Skeletal muscle tissue (tissue), 4 donors: ENCODE data around the gene PADI2. TPM values are rescaled to one million over a fixed set of nuclear protein-coding genes. Genes with fewer than 3 reads are reported as not detected.
"Not testable (repeated sequence)": the region's sequence is repeated elsewhere in the genome, so short reads cannot be mapped to it uniquely, and the experiment has no call there.

Experiments
- H3K27ac ChIP-seq: one replicate; pipeline ENCODE4 v1.7.0; 2013; ENCODE audit warnings: mild to moderate bottlenecking, low read depth, low read length, inconsistent platforms
- H3K27me3 ChIP-seq, 3 donors: one replicate each; pipeline ENCODE4 v1.7.0; 2013; ENCODE audit warnings: low read length in 3 of 3; ENCODE audit not compliant: control insufficient read depth in 3 of 3, insufficient read depth in 3 of 3
- H3K36me3 ChIP-seq, 3 donors: one replicate each; pipeline ENCODE4 v1.7.0; 2013; ENCODE audit warnings: low read length in 3 of 3; ENCODE audit not compliant: control insufficient read depth in 3 of 3, insufficient read depth in 3 of 3
- H3K4me1 ChIP-seq, 3 donors: one replicate each; pipeline ENCODE4 v1.7.0; 2013; ENCODE audit warnings: low read length in 3 of 3, mild to moderate bottlenecking in 3 of 3; ENCODE audit not compliant: control insufficient read depth in 3 of 3, insufficient read depth in 3 of 3
- H3K4me3 ChIP-seq, 3 donors: one replicate each; pipeline ENCODE4 v1.7.0; 2013; ENCODE audit warnings: low read length in 3 of 3
- H3K9ac ChIP-seq, 3 donors: one replicate each; pipeline ENCODE4 v1.7.0; 2013; ENCODE audit warnings: low read length in 3 of 3, mild to moderate bottlenecking in 3 of 3, moderate library complexity in 2 of 3, low read depth in 1 of 3
- H3K9me3 ChIP-seq, 3 donors: one replicate each; pipeline ENCODE4 v1.7.0; 2013; ENCODE audit warnings: low read length in 3 of 3; ENCODE audit not compliant: control insufficient read depth in 3 of 3
- total RNA-seq: library from RNA; depleted of rRNA; stranded (reverse); fragments of >200 nt; gene quantifications from one replicate; pipeline ENCODE4 v1.2.3, GENCODE V29; 2014
- donor health status: Osteomylitis.

Gene PADI2
- total RNA-seq, 1 donor from 2014 or later = 33.9 TPM

DNA sequence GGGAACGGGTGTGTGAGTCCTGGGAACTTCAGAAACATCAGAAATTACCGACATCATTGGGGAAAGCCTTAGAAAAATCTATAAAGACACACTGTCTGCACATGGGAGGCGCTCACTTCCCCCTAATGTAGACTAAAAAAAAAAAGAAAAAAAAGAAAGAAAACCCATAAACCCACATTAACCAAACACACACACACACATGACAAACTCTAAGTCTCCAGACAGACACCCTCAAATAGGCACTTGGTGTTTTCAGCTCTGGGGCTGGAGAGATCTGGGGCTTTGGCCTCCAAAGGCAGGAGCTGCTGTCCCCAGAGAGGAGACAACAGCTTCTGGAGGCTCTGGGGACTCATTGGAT lies 52.2 kb downstream of the PADI2 start:
- H3K27ac ChIP-seq = no peak overlapping the region
- H3K36me3 ChIP-seq = peaks cover 27 to 33% (median 31%) of the 10 kb centered on the region in 3 donors

DNA sequence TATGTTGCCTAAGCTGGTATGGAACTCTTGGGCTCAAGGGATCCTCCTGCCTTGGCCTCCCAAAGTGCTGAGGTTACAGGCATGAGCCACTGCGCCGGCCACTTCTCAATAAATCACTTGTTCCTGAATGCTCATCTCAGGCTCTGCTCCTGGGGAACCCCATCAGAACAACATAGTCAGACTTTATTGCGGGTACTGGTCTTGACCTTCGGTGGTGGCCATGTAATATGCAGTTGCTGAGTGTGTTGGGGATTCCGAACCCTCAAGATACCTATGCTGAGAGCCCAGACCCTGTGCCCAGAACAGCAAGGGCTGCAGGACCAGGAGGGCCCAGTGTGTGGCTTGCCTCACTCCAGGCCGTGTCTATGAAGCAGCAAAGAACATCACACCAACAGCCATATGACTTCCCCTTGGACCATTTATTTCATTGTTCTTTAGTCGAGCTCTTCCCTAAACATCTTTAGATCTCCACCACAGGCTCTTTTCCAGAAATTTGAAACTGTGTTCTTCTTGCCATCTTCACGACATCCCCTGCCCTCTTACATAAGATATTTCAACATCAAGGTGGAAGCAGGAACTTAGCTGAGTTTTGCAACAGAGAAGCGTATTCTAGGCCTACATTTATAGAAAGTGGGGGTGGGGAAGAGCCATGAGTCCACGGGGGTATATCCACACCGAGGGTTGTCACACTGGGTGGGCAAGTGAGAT lies 52.7 kb downstream of the PADI2 start:
- Histone ChIP-seq H3K4me3 (no peak overlapping the region), H3K27me3 (no peaks in the 10 kb centered on the region), H3K27ac (peak overlapping the region; percentile 4), H3K4me1 (peaks cover 23 to 26% (median 25%) of the 10 kb centered on the region in 3 donors), H3K9me3 (peaks cover 0 to 4% (median 0%) of the 10 kb centered on the region in 3 donors), H3K9ac (no peak overlapping the region), H3K36me3 (peaks cover 21 to 28% (median 27%) of the 10 kb centered on the region in 3 donors)

More for the DNA sequence above, 52.2 kb downstream of the PADI2 start:
- no peaks in the 10 kb centered on the region for H3K27me3 ChIP-seq
- H3K9me3 ChIP-seq = peaks cover 0 to 4% (median 0%) of the 10 kb centered on the region in 3 donors
- peaks cover 19 to 22% (median 20%) of the 10 kb centered on the region in 3 donors for H3K4me1 ChIP-seq
- H3K9ac ChIP-seq = no peak overlapping the region
- no peak overlapping the region for H3K4me3 ChIP-seq

DNA sequence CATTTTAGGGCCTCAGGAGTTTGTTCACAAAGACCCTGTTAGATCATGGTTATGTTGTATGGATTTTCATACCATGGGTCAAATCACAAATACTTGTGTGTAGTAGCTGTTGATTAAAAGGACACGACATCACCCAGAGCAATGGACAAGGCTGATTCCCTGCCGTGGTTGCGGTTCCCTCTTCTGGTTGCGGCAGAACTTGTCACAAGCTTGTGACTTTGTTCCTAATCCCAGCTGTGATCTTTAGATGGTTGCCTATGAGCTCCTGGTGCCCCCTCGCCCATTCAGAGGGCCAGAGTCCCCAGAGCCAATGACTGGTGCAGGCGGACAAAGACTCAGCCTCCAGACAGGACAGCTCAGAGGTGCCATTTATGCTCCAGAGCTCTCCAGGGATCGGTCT lies 53.6 kb downstream of the PADI2 start:
- Histone ChIP-seq H3K4me3 (no peak overlapping the region), H3K4me1 (peaks cover 23 to 30% (median 29%) of the 10 kb centered on the region in 3 donors), H3K27ac (no peak overlapping the region), H3K27me3 (no peaks in the 10 kb centered on the region), H3K9me3 (peaks cover 0 to 4% (median 0%) of the 10 kb centered on the region in 3 donors), H3K36me3 (peaks cover 15 to 22% (median 21%) of the 10 kb centered on the region in 3 donors), H3K9ac (no peak overlapping the region)

DNA sequence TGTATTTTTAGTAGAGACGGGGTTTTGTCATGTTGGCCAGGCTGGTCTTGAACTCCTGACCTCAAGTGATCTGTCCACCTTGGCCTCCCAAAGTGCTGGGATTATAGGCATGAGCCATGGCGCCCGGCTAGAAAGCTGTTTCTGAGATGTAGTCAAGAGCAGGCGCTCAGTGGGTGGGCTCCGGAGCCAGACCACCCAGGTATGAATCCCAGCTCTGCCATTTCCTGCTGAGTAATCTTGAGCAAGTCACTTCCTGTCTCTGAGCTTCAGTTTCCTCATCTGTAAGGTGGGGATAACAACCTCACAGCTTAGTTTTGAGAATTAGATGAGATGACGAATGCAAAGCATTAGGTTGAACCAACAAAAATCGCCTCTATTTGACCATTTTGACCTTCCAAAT lies 56.5 kb downstream of the PADI2 start:
- H3K27ac ChIP-seq = peak overlapping the region; percentile 94
- H3K4me3 ChIP-seq, H3K9me3 ChIP-seq, H3K36me3 ChIP-seq, H3K27me3 ChIP-seq, H3K9ac ChIP-seq: not testable (repeated sequence)
- peaks cover 28 to 42% (median 41%) of the 10 kb centered on the region in 3 donors for H3K4me1 ChIP-seq

DNA sequence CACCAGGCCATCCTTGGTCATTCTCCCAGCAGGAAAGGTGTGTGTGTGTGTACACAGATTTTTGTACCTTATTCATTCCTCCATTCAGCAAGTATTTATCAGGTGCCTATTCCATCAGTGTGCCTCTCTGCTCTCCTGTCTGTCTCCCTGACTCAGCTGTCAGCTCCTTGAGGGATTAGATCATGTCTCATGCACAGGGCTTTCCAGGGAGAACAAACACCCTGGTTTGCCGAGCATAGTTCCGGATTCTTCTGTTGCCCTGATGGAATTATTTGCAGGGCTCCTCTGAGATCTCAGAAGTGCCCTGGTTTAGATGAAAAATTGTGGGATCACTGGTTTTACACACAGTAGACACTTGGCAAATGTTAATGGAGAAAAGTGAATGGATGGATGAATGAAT lies 57.4 kb downstream of the PADI2 start:
- Histone ChIP-seq H3K36me3 (no peaks in the 10 kb centered on the region), H3K4me3 (no peak overlapping the region), H3K4me1 (peaks cover 28 to 42% (median 39%) of the 10 kb centered on the region in 3 donors), H3K27ac (no peak overlapping the region), H3K9ac (no peak overlapping the region), H3K27me3 (peaks cover 0 to 3% (median 0%) of the 10 kb centered on the region in 3 donors), H3K9me3 (peaks cover 0 to 4% (median 0%) of the 10 kb centered on the region in 3 donors)

DNA sequence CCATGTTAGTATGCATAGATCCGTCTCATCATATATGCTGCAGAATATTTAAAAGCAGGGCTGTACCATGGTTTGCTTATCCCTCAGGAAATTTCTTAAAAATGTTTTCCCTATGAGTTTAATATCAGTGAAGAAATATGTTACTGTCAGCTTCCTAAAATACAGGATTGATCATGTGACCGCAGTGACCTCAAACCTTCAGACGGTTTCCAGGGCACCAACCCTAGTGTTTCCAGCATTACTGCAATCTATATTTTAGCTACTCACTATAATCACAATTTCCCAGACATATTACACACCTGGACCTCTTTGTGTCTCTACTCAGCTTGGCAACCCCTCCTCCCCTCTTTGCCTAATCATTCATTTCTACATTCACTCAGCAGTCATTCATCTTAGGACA lies 57.8 kb downstream of the PADI2 start:
- Histone ChIP-seq H3K4me1 (peaks cover 28 to 42% (median 40%) of the 10 kb centered on the region in 3 donors), H3K27me3 (peaks cover 0 to 3% (median 0%) of the 10 kb centered on the region in 3 donors), H3K36me3 (no peaks in the 10 kb centered on the region), H3K9ac (no peak overlapping the region), H3K4me3 (no peak overlapping the region), H3K9me3 (peaks cover 0 to 4% (median 0%) of the 10 kb centered on the region in 3 donors), H3K27ac (no peak overlapping the region)

DNA sequence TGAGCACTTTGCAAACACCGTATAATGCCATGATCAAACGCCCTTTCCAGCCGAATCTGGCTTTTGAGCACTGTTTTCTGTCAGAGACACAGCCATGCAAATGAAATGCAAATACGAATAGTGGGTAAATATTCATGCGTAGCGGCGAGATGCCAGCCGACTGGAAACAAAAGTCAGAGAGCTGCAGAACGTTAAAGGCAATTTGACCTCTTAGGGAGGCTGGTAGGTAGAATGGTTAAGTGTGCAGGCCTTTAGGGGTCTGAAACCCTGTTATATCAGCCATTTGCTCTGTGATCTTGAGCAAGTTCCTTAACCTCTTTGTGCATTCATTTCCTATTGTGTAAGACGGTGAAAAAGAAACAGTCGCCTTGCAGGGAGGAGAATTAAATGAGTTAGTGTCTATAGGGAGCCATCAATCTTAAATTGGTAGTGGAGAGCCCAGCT lies 58.9 kb downstream of the PADI2 start:
- Histone ChIP-seq H3K4me3 (no peak overlapping the region), H3K9me3 (peaks cover 0 to 2% (median 0%) of the 10 kb centered on the region in 3 donors), H3K9ac (peak overlapping the region in 1 of 3 donors; percentile 5), H3K4me1 (peaks cover 28 to 50% (median 45%) of the 10 kb centered on the region in 3 donors), H3K27ac (no peak overlapping the region), H3K27me3 (peaks cover 0 to 3% (median 0%) of the 10 kb centered on the region in 3 donors), H3K36me3 (no peaks in the 10 kb centered on the region)

DNA sequence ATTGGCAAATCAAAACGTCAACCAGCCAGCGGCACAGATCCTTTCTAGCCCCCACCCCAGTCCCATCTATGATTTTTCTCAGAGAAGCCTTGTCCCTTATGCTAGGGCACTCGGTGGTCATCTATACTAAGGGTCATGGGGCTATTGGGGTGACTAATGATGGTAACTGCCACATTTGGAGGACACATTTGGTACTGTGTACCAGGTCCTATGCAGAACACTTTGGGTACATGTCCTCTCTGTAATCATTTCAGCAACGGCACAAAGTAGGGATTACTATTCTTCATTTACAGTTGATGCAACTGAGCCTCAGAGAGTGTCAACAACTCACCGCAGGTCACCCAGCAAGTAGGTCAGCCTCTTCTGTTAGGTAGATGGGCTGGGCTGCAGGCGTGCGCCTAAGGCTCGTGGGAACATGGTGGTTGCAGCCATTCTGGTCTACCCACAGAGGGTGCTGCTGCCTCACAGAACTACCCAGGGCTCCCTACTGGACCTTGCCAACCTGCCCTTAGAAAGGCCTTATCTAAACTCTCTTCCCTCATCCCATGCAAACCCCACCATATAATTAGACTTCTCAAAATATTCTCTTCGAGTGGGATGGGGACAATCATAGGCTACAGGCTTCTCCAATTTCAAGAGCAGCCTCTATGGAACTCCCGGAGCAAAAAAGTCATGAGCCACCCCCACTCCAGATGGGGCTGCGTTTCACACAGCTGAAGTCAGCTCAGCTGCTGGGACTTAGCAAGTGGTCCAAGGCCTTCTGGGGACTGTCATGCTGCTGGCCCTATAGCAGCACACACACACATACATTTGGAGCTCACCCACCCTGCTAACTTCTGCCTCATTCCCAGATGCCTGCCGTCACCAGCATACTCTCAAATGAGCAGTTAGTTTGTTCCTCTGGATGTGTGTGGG lies 59.6 kb downstream of the PADI2 start:
- Histone ChIP-seq H3K9ac (peak overlapping the region in 1 of 3 donors; percentile 5), H3K36me3 (no peaks in the 10 kb centered on the region), H3K4me1 (peaks cover 28 to 50% (median 45%) of the 10 kb centered on the region in 3 donors), H3K27me3 (peaks cover 0 to 3% (median 0%) of the 10 kb centered on the region in 3 donors), H3K4me3 (no peak overlapping the region), H3K27ac (no peak overlapping the region), H3K9me3 (no peaks in the 10 kb centered on the region)

DNA sequence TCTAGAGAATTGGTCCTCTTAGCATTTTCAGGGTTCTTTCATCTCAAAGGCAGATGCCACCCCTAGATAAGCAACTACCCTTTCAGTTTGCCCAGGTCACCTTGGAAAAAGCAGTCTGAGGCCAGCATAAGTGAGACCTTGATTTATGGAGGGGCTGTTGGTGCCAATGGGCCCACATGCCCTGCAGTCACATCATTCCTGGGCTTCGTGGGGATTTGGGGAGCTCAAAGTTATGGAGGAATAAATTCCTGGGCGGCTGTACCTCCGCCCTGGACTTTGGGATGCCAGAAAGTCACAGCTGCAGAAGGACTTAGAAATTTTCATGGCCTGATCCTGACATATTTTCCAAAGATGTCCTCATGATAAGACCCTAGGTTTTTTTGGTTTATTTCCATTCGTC lies 62.7 kb downstream of the PADI2 start:
- Histone ChIP-seq H3K9ac (no peak overlapping the region), H3K36me3 (peaks cover 0 to under 1% (median 0%) of the 10 kb centered on the region in 3 donors), H3K4me1 (peaks cover 22 to 45% (median 44%) of the 10 kb centered on the region in 3 donors), H3K4me3 (no peak overlapping the region), H3K27ac (peak overlapping the region; percentile 74), H3K9me3 (no peaks in the 10 kb centered on the region), H3K27me3 (peaks cover 0 to 3% (median 0%) of the 10 kb centered on the region in 3 donors)
